ENCODE results near the gene PCSK7. TPM values are rescaled to one million over a fixed set of nuclear protein-coding genes. Genes with fewer than 3 reads are reported as not detected.

The PCSK7 gene
- total RNA-seq, 2 experiments from 2014 or later = 79.3 to 86.9 TPM

DNA sequence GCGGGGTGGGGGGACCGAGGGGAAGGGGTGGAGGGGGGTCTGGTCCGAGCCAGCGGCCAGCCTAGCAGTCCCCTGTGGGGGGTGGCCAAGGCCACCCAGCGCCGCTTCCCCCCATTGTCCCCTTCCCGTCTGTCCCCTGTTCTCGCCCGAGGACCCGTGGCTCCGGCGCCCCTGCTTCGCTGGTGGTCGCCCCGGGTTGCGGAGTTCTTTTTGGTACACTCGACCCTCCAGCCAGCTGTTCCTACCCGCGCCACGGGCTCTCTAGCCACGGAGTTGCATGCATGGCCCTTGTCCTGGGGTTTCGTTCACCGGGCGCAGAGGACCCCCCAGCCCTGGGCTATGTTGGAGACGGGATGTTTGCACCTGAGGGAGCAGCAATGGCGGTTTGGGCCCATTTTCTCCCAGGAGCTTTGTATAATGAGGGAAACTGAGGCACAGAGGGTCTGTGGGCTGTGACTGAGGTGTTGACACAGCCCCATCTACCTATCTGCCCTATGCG lies 1.1 kb upstream of the PCSK7 start:
- POLR2A ChIA-PET = interaction anchor here (2.5 kb wide), 1 partner anchor 89 kb away, joined by 10 read pairs; the partner anchor contains the start of gene PAFAH1B2
- CTCF ChIA-PET = no interaction called here

DNA sequence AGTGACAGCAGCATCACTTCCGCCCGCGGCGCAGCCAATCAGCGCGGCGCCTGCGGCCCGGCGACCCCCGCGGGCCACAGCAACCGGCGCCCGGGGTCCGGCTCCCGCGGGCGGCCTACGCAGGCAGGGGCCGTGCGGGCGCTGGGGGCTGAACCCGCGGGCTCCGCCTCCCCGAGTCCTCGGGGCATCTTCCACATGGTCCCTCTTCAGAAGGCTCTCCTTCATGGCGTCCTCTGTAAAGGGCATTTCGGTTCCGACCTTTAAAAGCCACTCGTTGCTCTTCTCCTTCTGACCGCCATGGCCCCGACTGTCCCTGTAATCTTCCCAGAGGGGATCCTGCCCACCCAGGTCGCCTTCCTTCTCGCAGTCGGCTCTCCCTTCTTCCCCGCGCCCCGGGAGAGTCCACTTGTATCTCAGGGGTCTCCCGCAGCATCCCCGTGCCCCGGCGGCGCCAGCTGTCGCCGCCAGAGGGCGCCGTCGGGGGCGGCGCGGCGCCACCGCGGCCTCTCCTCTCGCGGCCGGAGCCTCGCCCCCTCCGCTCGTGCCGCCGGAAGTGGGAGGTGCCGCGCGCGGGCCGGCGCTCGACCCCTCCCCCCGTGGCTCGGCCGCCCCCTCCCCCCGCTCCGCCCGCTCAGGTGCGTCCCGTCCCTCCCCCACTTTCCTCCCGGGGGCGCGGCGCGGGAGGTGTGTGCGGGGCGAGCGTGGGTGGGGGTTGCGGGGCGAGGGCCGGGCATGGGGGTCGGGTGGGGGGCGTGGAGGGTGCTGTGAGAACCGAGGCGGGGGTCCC lies 412 bp upstream of the PCSK7 start, which contains the start of gene RNF214:
RNF214 (plus strand) TSS at position 580 of the 787 bp plus-strand sequence. CDS start 1,602 bp downstream, outside the sequence.
- ChIA-PET POLR2A (interaction anchor here (2.5 to 2.8 kb wide), 2 partner anchors 88 to 96 kb away, joined by 10 to 16 read pairs; partner anchors contain the start of genes CEP164 and PAFAH1B2), CTCF (interaction anchor here (1.1 to 2.1 kb wide), 4 partner anchors 51 to 384 kb away, joined by 3 to 8 read pairs (median 4); partner anchors contain the start of genes CEP164 and PAFAH1B2)

DNA sequence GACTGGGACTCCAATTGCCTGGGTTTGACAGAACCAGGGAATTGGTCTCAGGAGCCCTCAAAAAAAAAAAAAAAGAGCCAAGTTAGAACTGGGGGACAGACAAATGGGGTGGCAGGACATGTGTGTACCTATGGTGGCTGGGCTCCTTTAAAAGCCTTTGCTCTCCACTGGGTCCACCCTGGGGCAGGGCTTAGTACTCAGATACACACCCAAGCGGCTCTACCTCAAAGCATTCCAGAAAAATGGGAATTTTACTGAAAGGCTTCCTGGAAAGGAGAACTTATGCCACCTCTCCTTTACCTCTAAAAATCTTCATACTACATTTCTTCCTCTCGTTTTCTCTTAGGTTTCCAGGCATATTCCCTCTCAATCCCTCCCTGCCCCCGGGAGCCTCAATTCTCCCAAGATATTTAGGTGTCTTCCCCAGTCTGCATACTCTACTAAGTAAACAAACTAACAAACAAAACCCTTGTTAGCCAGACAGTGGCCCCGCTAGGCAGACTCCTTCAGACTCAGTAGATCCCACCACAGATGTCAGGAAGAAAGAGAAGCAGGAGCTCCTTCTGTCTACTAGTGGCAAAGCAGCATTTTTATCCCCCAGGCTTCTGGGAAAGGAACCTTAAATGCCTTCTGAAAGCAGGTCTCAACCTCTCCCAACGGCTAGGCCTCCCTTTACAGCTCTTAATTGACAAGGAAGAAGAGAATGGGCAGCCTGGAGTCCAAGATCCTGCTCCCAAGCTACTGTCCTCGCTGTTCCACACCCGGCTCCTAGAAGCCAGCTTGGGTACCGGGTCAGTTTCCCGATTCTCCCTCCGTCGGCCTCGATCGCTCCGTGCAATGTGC lies 653 bp downstream of the PCSK7 start:
- ChIA-PET CTCF (interaction anchor here (1.1 to 2.1 kb wide), 4 partner anchors 50 to 383 kb away, joined by 3 to 8 read pairs (median 4); partner anchors contain the start of genes CEP164 and PAFAH1B2), POLR2A (interaction anchor here (0.8 to 2.8 kb wide), 4 partner anchors 51 to 377 kb away, joined by 4 to 16 read pairs (median 8); partner anchors contain the start of genes CEP164 and PAFAH1B2)

DNA sequence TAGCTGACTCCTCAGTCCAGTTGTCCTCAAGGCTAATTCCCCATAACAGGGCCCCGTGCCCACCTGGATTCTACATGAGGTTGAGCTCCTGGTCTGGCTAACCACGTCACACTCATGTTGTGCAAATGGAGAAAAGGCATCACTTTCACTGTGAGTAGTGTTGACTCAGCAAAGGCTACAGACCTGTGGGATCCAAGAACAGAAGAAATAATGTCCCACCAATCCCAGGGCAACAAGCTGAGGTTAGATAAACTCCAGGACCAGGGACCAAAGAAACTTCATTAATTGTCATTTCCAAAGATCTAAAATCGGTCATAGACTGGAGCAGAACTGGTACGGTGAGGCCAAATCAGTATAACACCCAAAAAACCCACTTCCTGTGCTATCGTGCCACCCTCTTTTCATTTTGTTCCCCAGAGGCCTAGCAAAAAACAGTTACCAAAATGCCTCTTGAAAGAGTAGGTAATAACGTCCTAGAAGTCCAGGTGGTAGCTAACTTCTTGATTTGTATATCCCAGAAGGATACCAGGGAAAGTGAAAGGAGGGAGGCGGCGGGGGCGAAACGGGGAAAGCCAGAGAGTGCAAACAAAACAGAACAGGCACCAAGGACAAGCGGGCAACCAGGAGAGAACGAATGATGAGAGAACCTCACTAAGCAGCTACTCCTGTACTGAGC lies 1.4 kb downstream of the PCSK7 start:
- POLR2A ChIA-PET = interaction anchor here (0.9 to 2.8 kb wide), 4 partner anchors 86 to 376 kb away, joined by 5 to 16 read pairs (median 9); partner anchors contain the start of genes CEP164 and PAFAH1B2
- CTCF ChIA-PET = interaction anchor here (0.6 to 2.1 kb wide), 2 partner anchors 98 to 333 kb away, joined by 4 to 8 read pairs; partner anchors contain the start of gene CEP164

DNA sequence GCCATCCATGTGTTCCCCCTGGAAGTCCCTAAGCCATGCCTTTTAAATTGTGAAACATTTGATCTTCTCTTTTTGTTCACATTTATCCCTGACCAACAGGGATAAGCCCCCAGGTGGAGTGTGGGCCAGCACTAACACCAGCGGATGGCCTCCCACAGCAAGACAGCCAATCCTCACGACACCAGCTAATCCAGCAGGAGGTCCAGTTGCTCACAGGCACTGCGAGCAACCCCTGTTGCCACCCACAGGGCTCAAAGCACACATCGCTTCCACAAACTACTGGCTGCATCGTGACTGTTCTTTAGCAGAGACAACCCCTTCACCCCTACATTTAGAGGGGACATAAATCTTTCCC lies 2.0 kb downstream of the PCSK7 start:
- POLR2A ChIA-PET = interaction anchor here (0.9 to 2.8 kb wide), 3 partner anchors 86 to 376 kb away, joined by 5 to 16 read pairs (median 8); partner anchors contain the start of genes CEP164 and PAFAH1B2
- CTCF ChIA-PET = interaction anchor here (0.6 kb wide), 1 partner anchor 333 kb away, joined by 4 read pairs; no protein-coding TSS in a partner anchor

DNA sequence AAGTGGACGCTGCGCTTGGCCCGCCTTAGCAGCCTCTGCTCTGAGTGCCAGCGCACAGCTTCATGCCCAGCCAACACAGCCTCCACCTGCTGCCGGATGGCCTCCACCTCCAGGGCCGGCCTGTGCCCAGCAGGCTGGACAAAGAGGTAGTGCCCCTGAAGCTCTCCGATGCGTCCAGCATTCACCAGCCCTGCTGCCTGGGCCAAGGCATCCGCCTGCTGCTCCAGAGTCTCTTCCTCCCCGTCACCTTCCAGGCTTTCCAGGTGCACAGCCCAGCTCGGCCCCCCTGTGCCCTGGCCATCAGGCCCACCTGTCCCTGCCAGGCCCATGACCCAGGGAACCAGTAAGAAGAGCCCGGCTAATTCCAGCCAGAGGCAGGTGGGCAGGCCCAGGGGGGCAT lies 2.5 kb downstream of the PCSK7 start:
- ChIA-PET CTCF (no interaction called here), POLR2A (interaction anchor here (0.9 to 2.8 kb wide), 3 partner anchors 86 to 375 kb away, joined by 5 to 16 read pairs (median 8); partner anchors contain the start of genes CEP164 and PAFAH1B2)

DNA sequence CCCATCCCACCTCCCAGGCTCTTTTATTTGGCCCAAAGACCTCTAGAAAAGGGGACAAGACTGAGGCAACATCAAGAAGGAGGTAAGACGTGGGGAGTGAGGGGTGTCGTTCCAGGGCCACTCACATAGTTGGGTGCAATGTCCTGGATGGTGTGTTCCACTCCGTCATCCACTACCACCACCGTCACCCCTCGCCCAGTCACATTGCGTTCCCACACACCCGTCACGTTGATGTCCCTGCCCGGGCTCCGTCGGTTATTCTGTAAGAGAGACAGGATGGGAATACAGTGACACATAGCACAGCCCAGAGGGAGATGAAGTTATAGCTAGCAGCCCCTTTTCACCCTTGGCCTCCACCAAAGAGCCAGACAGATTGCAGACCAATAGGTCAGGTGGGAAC lies 3.8 kb downstream of the PCSK7 start:
- ChIA-PET CTCF (no interaction called here), POLR2A (no interaction called here)

DNA sequence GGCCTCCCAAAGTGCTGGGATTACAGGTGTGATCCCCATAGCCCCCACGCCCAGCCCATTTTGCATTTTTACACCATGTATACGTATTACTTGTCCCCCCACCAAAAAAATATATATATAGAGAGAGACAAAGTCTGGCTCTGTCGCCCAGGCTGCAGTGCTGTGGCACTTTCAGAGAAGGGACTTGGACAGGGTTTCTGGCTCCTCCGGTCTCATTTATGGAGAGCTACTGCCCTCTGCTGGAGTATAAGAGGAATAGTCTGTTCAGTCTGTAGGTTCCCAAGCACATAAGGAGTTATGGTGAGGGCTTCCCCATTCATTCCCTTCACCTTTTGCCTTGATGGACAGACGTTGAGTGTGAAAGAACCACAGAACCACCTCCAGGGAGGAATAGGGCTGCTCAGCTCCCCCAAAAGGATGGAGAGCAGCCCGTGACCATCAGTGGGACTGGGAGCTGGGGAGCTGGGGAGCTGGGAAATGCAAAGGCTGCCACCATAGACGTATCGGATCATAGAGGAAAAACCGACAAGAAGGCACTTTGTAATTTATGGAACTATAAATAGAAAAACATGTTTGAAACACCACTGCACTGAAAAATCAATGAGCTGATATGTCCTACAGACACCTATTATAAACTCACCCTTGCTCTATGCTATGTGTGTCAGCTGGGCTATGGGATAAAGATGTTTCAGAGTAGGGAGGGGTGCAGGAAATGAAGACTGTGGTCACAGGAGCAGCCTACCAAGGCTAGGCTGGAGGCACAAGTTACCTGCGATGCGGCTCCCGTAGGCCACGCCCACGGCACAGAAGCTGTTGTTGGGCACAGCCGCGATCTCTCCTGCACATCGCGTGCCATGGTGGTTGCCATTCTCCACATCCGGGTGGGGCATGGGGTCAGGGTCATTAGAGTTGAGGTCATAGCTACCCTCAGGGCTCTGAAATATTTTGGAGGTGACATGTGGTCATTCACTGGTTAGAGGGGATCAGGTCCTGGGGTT lies 5.2 kb downstream of the PCSK7 start:
- ChIA-PET POLR2A (interaction anchor here (1.1 kb wide), 1 partner anchor 15 kb away, joined by 4 read pairs; no protein-coding TSS in a partner anchor), CTCF (interaction anchor here (0.6 to 2.6 kb wide), 13 partner anchors 8 to 494 kb away, joined by 3 to 22 read pairs (median 4); partner anchors contain the start of genes BACE1, PAFAH1B2 and SIDT2)

DNA sequence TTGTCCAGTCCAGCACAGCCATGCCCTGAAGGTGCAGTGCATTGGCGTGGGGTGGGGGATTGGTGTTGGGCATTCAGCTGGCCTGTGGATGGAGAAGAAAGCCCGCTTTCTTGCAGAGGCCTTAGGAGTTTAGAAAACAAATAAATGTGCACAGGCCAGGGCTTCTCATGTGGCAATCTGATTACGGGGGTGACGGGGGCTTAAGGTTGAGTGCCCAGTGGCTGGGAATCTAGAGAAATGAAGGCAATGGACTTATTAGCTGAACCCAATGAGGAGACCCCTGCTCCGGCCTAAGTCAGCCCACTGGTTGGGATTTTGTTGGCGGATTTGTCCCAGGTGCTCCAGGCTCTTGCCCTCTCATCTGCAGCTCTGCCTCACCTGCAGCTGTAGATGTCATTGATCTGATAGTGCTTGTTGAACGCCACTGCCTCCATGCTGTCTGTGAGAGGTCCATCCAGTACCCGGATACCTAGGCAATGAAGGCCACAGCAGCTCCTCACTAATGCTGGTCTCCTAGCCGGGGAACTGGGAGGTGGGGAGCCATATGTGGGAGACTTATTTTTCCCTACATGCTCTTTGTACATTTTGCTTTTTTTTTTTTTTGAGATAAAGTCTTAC lies 6.2 kb downstream of the PCSK7 start:
- ChIA-PET POLR2A (no interaction called here), CTCF (interaction anchor here (0.7 to 2.6 kb wide), 5 partner anchors 45 to 439 kb away, joined by 3 to 22 read pairs (median 8); partner anchors contain the start of genes PAFAH1B2 and SIDT2)

DNA sequence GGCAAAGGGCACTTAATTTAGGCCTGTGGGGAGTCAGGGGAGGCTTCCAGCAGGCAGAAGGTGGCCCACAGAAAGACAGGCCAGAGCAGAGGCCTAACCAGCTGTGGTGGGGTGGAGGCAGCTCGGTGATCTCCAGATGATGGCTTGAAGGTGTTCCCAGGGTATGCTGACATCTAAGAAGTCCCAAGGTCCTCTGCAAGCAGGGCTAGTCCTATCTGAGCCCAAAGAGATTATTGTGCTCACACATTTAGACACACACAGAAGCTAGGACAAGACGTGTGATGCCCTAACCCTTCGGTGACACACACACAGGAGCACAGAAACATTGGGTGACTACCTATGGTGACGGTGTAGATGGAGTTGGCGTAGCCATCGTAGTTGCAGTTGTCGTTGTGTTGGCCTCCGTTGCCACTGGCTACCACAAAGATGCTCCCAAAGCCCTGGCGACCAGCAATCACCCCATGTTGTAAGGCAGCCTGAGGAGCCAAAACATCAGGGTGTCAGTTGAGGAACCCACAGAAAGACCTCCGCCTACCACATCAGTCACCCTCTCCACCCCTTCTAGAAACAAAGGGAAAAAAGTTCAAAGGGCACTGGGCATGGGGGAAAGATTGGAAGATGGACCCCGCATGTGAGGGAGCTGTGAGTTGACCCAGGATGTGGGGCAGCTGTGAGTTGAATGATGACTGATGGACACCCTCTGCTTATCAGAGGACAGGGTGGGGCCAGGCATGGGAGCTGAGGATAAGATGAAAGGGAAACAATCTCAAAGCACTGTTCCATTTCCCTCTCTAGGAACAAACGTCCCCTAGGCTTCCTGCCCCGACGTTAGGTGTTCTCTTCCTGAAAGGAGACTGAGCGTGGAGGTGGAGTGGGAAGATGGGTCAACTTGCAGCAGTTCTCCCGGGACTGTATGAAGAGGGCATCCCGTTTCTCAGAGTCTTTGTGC lies 7.9 kb downstream of the PCSK7 start:
- ChIA-PET POLR2A (no interaction called here), CTCF (interaction anchor here (0.6 to 1.6 kb wide), 3 partner anchors 43 to 437 kb away, joined by 3 to 5 read pairs (median 3); no protein-coding TSS in a partner anchor)

DNA sequence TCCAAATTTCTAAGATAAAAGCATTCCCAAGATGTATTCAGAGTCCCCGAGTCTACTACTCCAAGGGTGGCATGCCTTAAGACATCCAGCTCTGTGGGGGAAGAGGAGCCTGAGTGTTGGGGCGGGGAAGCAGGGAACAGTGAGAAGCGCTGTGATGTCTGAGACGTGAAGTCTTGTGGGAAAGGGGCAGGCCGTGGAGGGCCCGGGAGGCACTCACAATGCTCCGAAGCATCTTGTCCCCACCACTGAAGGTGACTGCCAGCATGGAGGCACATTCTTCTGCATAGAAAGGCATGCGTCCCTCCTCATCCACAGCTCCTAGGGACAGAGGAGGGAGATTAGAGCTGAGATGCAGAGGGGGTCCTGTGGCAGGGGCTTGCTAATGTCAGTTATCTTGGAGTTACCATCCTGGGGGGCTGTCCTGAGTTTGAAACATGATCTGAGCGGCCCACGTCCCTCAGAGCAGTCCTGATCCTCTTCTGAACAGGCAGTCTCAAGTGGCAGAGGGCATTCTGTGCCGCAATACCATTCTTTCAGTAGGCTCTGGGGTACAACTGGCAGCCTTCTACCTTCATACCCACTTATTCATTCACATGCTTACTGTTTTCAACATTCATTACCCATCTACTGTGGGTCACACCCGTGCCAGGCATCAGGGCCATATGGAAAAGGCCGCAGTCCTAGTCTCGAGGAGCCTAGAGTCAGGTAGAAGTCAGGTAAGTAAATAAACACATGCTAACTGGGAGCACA lies 8.7 kb downstream of the PCSK7 start:
- ChIA-PET CTCF (no interaction called here), POLR2A (no interaction called here)

DNA sequence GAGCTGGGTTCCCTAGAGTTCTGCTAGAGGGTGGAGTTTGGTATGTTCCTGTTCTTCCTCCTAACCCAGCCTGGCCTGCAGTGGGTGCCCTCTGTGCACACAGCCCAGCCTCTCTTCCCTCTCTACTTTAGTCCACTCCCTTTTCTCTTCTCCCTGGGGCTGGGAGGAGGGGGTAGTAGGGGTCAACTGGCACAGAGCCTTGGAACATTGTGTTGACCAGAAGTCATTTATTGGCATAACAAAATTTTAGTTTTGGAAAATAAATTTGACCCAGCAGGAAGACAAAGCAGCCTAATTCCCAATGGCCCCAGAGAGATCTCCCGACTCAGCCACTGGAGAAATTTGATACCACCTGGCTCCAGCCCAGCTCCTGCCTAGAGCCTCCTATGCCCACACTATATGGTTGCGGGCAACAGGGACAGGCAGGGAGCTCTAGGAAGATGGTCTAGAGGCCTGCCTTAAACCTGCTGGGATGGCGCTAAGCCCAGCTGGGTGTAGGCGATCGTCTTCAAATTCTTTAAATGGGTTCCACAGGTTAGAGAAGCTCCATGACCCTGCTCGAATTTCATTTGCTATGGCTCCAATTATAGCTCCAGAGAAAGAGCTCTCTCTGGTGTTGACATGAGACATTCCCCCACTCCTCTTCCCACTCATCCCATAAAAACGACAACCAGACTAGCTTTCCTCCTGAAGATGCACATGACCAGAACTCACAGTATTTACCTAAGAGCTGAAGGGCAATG lies 9.9 kb downstream of the PCSK7 start:
- CTCF ChIA-PET = interaction anchor here (1.3 kb wide), 1 partner anchor 41 kb away, joined by 5 read pairs; no protein-coding TSS in a partner anchor
- POLR2A ChIA-PET = no interaction called here

DNA sequence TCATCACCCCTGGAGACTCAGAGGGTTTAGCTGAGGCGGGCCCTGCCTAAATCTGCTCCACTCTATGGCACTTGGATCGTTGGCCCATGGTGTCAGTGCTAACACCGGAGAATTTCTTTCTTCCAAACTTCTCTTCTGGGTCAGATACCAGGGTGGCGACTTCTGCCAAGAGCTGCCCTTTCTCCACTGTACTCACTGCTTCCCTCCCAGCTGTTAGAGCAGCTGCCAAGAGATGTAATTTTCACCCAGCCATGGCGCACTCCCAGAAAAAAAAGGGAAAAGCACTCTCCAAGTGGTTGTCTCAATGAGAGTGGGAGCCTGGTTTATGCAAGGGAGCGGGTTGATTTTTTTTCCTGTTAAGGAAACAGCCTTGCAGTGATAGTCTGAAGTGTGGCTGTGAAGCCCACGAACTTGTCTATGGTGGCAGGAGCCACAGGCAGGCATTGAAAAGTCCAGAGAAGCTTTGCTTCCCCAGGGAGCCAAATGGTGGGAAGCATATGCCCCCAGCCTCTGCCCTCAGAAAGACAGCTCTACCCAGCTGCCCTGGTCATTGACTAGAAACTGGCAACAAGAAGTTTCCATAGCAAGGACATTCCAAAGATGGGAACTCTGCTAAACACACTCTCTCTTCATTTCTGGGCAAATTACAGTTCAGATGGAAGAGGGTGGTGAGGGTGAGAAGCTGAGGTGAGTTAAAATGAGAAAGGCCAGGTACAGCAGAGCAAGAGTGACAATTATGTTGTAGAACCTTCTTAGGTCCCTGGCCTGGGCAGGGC lies 10.7 kb downstream of the PCSK7 start:
- POLR2A ChIA-PET = no interaction called here
- CTCF ChIA-PET = interaction anchor here (1.3 kb wide), 1 partner anchor 40 kb away, joined by 5 read pairs; no protein-coding TSS in a partner anchor

DNA sequence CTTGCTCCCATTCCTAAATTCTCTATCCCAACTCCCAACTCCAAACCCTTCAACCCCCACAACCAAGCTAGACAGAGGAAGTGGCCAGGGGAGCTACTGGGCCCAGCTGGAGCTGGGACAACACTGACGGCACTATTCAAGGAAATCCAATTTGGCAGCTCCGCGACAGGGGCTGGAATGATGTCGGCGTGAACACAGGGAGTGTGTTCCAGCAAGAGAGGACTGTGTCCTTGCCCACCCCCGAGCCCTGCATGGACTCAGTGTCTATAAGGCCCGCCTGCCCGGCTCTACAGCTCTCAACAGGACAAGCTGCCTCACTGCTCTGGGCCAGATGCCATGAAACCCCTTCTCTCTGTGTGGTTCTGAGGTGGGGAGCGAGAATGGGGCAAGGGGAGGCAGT lies 11.3 kb downstream of the PCSK7 start:
- ChIA-PET POLR2A (interaction anchor here (0.6 kb wide), 1 partner anchor 27 kb away, joined by 3 read pairs; no protein-coding TSS in a partner anchor), CTCF (no interaction called here)

Data from activated CD8-positive, alpha-beta memory T cell treated with anti-CD3 and anti-CD28 coated beads for 36 hours (primary cell).